Endothelial cell of umbilical vein (primary cell): ENCODE results near the gene EXOC6. TPM values are rescaled to one million over a fixed set of nuclear protein-coding genes. Genes with fewer than 3 reads are reported as not detected.

ENCODE experiments used
- BruUV-seq: library from RNA; stranded (reverse); fragments of 400-500 nt; replicated peaks from 2 replicates; lab custom pipeline; 2021; lab: Mats Ljungman, UMichigan
- CTCF ChIA-PET: fragments of 300-600, 350-600 bp; sonication (Branson Sonifier 250); formaldehyde crosslinking; loops from one replicate; lab custom pipeline; 2021; ENCODE audit warnings: antibody characterized with exemption, inconsistent platforms; lab: Charles Lee
- POLR2A ChIA-PET: fragments of 300-600, 350-600 bp; sonication (Branson Sonifier 250); formaldehyde crosslinking; loops from one replicate; lab custom pipeline; 2021; ENCODE audit warnings: antibody characterized with exemption, inconsistent platforms; lab: Charles Lee
- DNase-seq: peaks from one replicate; pipeline ENCODE4 v3.0.0-alpha.2; 2011; ENCODE audit warnings: low read depth, low spot score
- FAIRE-seq: peaks from 2 replicates; lab custom pipeline; 2011; peaks lifted over from hg19 to GRCh38; lab: Jason Lieb, UNC
- H2AFZ ChIP-seq: 2 replicates; pipeline ENCODE4 v1.6.0; 2012; ENCODE audit warnings: low read depth, low read length, control low read depth, inconsistent platforms
- H3K27ac ChIP-seq: 2 replicates; pipeline ENCODE4 v1.5.1; 2011; ENCODE audit warnings: low read depth, mild to moderate bottlenecking, control low read depth, low read length, moderate library complexity; ENCODE audit not compliant: insufficient read depth
- H3K27me3 ChIP-seq, 2 experiments: 2 replicates each; pipeline versions ENCODE4 v1.6.0 to v1.6.1; 2011; ENCODE audit warnings: low read length in 2 of 2, mixed read lengths in 1 of 2; ENCODE audit not compliant: control insufficient read depth in 2 of 2, insufficient read depth in 2 of 2
- H3K36me3 ChIP-seq, 2 experiments: 2 replicates in 1 of 2; 3 replicates in 1 of 2; pipeline ENCODE4 v1.5.1; 2011; ENCODE audit warnings: low read length in 2 of 2, mild to moderate bottlenecking in 1 of 2, moderate library complexity in 1 of 2; ENCODE audit not compliant: control insufficient read depth in 2 of 2, insufficient read depth in 2 of 2; ENCODE audit errors: extremely low read depth in 1 of 2
- H3K4me1 ChIP-seq: 3 replicates; pipeline ENCODE4 v1.5.1; 2011; ENCODE audit warnings: mild to moderate bottlenecking, low read length; ENCODE audit not compliant: control insufficient read depth, insufficient read depth; ENCODE audit errors: extremely low read depth
- H3K4me2 ChIP-seq: 2 replicates; pipeline ENCODE4 v1.6.1; 2011; ENCODE audit warnings: low read length, control low read depth, mixed read lengths; ENCODE audit not compliant: insufficient read depth
- H3K4me3 ChIP-seq, 3 experiments: fragments of 200-600 bp in 1 of 3; sonication (generic), shearing (Covaris generic) in 1 of 3; replicated peaks in 1 of 3; 2 replicates each; pipeline ENCODE4 v1.5.1; 2011 to 2016; ENCODE audit warnings: control low read depth in 3 of 3, low read length in 3 of 3, mild to moderate bottlenecking in 2 of 3, inconsistent platforms in 1 of 3, low read depth in 1 of 3, moderate library complexity in 1 of 3; ENCODE audit not compliant: insufficient read depth in 1 of 3
- H3K79me2 ChIP-seq: 2 replicates; pipeline ENCODE4 v1.6.0; 2012; ENCODE audit warnings: low read length, inconsistent platforms; ENCODE audit not compliant: control insufficient read depth, insufficient read depth
- H3K9ac ChIP-seq: replicated peaks from 2 replicates; pipeline ENCODE3; 2011; ENCODE audit warnings: low read length, control low read depth; ENCODE audit not compliant: insufficient read depth; ENCODE audit errors: extremely low read depth
- H3K9me1 ChIP-seq: replicated peaks from 3 replicates; pipeline ENCODE4 v1.6.0; 2011; ENCODE audit warnings: mild to moderate bottlenecking, low read length; ENCODE audit not compliant: control insufficient read depth, insufficient read depth; ENCODE audit errors: extremely low read depth
- H3K9me3 ChIP-seq: replicated peaks from 2 replicates; pipeline ENCODE4 v1.5.1; 2012; ENCODE audit warnings: low read length, inconsistent platforms; ENCODE audit not compliant: control insufficient read depth, insufficient read depth
- H4K20me1 ChIP-seq: replicated peaks from 2 replicates; pipeline ENCODE3; 2011; ENCODE audit warnings: mild to moderate bottlenecking, low read length; ENCODE audit not compliant: control insufficient read depth, insufficient read depth; ENCODE audit errors: extremely low read depth
- EZH2 ChIP-seq: IDR thresholded peaks from 2 replicates; pipeline ENCODE4 v1.6.1; 2012; ENCODE audit warnings: borderline replicate concordance, low read depth, mild to moderate bottlenecking, moderate library complexity, low read length, inconsistent platforms; ENCODE audit not compliant: severe bottlenecking
- FOS ChIP-seq: IDR thresholded peaks from 2 replicates; pipeline ENCODE4 v1.6.1; 2011; ENCODE audit warnings: mild to moderate bottlenecking, low read length, moderate library complexity, borderline replicate concordance; ENCODE audit not compliant: insufficient read depth
- GATA2 ChIP-seq: IDR thresholded peaks from 2 replicates; pipeline ENCODE4 v1.7.0; 2011; ENCODE audit warnings: low read depth, mild to moderate bottlenecking, moderate library complexity, mixed read lengths, low read length; ENCODE audit not compliant: insufficient read length, insufficient read depth
- JUN ChIP-seq: IDR thresholded peaks from 2 replicates; pipeline ENCODE4 v1.6.1; 2011; ENCODE audit warnings: borderline replicate concordance, low read depth; ENCODE audit not compliant: insufficient read length, insufficient read depth
- MYC ChIP-seq: IDR thresholded peaks from one replicate; pipeline ENCODE4 v1.6.1; 2011; ENCODE audit warnings: mild to moderate bottlenecking, low read depth, low read length
- POLR2A ChIP-seq: IDR thresholded peaks from 2 replicates; pipeline ENCODE4 v1.6.1; 2012; ENCODE audit warnings: low read depth, mild to moderate bottlenecking, control low read depth, low read length
- POLR2AphosphoS5 ChIP-seq: IDR thresholded peaks from 2 replicates; pipeline ENCODE4 v1.6.1; 2012; ENCODE audit warnings: low read depth, mild to moderate bottlenecking, control low read depth, low read length, moderate library complexity; ENCODE audit not compliant: insufficient read depth
- dilution Hi-C: fragments of 300-500 bp; cut with MboI; formaldehyde crosslinking; loops from one replicate; pipeline ENCODE4 v1.15.0; 2019; ENCODE audit warnings: low sequenced_read_pairs; ENCODE audit not compliant: extremely low pct_ligation_motif_present
- intact Hi-C: fragments of 100-400 bp; cut with micrococcal nuclease; formaldehyde crosslinking; loops from one replicate; pipeline ENCODE4 v1.10.0; 2022
- polyA plus RNA-seq, 4 experiments: library from polyadenylated mRNA; depleted of rRNA in 3 of 4; stranded (reverse) in 3 of 4; unstranded in 1 of 4; fragments of >200 nt; gene quantifications; 2 replicates each; pipeline versions ENCODE4 v1.2.1 to v1.2.3, GENCODE V29; 2011 to 2012; ENCODE audit warnings: missing spikeins in 1 of 4
- total RNA-seq: library from RNA; stranded (reverse); gene quantifications from 2 replicates; pipeline ENCODE4 v1.2.3, GENCODE V29; 2021
- TF ChIP-seq, protein P1 (sequence below), 2 donors: IDR thresholded peaks; 1 replicate in 1 of 2; 2 replicates in 1 of 2; pipeline ENCODE4 v1.5.1; 2011; ENCODE audit warnings: low read length in 2 of 2, mild to moderate bottlenecking in 2 of 2, moderate library complexity in 2 of 2, control low read depth in 1 of 2, inconsistent platforms in 1 of 2, low read depth in 1 of 2; ENCODE audit not compliant: insufficient read depth in 1 of 2; ENCODE audit errors: extremely low read depth in 1 of 2
- TF ChIP-seq, protein P2 (sequence below): IDR thresholded peaks from 2 replicates; pipeline ENCODE4 v1.6.1; 2011; ENCODE audit not compliant: insufficient read depth, insufficient read length

The EXOC6 gene
- total and polyA plus RNA-seq, 2 donors (not counting 3 experiments of a cell fraction or from before 2014, with no cell fraction given), result 72.6 to 108 TPM

DNA sequence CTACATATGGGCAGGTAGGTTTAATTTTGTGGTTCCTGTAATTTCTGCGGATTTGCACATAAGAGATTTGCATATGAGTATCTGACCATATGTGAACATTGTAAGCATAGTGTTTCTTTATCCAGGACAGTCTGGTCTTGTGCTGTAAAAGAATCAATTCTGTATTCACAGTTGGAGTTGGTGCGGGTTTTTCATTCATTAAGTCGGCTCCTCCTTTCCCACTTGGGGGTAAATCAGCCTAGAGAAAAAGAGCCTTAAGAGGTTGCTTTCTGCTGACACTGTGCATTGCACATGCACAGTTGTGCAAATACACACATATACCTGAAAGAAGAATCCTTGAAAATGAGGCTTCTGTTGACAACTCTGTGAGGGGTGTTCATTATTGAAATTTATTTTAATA is 206.2 kb downstream of the EXOC6 start:
- ChIA-PET CTCF (interaction anchor here (0.5 kb wide), 1 partner anchor 71 kb away, joined by 3 read pairs; no protein-coding TSS in a partner anchor), POLR2A (no interaction called here)
- Histone ChIP-seq H3K36me3 (peaks cover 2 to 9% of the 10 kb centered on the region in 2 experiments), H2AFZ (no peak overlapping the region), H3K9me1 (no peaks in the 10 kb centered on the region), H3K27ac (no peak overlapping the region), H3K9me3 (no peaks in the 10 kb centered on the region), H3K4me2 (no peak overlapping the region), H4K20me1 (no peaks in the 10 kb centered on the region), H3K4me1 (no peaks in the 10 kb centered on the region), H3K9ac (no peak overlapping the region), H3K79me2 (no peaks in the 10 kb centered on the region), H3K27me3 (no peaks in the 10 kb centered on the region), H3K4me3 (no peak overlapping the region)
- DNase-seq (no peak), FAIRE-seq (no peak)
- TF ChIP-seq, protein P1, sequence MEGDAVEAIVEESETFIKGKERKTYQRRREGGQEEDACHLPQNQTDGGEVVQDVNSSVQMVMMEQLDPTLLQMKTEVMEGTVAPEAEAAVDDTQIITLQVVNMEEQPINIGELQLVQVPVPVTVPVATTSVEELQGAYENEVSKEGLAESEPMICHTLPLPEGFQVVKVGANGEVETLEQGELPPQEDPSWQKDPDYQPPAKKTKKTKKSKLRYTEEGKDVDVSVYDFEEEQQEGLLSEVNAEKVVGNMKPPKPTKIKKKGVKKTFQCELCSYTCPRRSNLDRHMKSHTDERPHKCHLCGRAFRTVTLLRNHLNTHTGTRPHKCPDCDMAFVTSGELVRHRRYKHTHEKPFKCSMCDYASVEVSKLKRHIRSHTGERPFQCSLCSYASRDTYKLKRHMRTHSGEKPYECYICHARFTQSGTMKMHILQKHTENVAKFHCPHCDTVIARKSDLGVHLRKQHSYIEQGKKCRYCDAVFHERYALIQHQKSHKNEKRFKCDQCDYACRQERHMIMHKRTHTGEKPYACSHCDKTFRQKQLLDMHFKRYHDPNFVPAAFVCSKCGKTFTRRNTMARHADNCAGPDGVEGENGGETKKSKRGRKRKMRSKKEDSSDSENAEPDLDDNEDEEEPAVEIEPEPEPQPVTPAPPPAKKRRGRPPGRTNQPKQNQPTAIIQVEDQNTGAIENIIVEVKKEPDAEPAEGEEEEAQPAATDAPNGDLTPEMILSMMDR (IDR thresholded peaks at IDR 0.05; ENCODE audit: extremely low read depth in 1 of 2, insufficient read depth in 1 of 2, low read depth in 1 of 2, low read length in 2 of 2), result no peak
- TF ChIP-seq POLR2A (no peak), GATA2 (no peak), EZH2 (no peak), FOS (no peak), JUN (no peak), MYC (no peak), POLR2AphosphoS5 (no peak)
- TF ChIP-seq, protein P2, sequence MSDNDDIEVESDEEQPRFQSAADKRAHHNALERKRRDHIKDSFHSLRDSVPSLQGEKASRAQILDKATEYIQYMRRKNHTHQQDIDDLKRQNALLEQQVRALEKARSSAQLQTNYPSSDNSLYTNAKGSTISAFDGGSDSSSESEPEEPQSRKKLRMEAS, result no peak
- intact Hi-C loops, result no loop called here
- BruUV-seq, result no TSS peak
- dilution Hi-C loops, result no loop called here
